Memory B cell (primary cell): ENCODE results near the gene UNC93B1.
"Not testable (repeated sequence)": the region's sequence is repeated elsewhere in the genome, so short reads cannot be mapped to it uniquely, and the experiment has no call there.

Source experiments
- ATAC-seq: fragments of 150-1000 bp; cut with Tn5 transposase; 2 replicates; pipeline ENCODE4 v1.10.0; 2021; ENCODE audit warnings: low read depth, mild to moderate bottlenecking, moderate library complexity
- DNase-seq, 2 donors: peaks; one replicate each; pipeline ENCODE4 v3.0.0; 2022; ENCODE audit warnings: low spot score in 2 of 2
- H3K27ac Mint-ChIP-seq: one replicate; pipeline ENCODE4 v1.8.0; 2022; ENCODE audit warnings: mild to moderate bottlenecking, moderate library complexity, mixed read lengths
- H3K27me3 Mint-ChIP-seq: one replicate; pipeline ENCODE4 v1.8.0; 2022; ENCODE audit warnings: mixed read lengths
- H3K36me3 Mint-ChIP-seq: one replicate; pipeline ENCODE4 v1.8.0; 2022; ENCODE audit warnings: mild to moderate bottlenecking, mixed read lengths
- H3K4me1 Mint-ChIP-seq: one replicate; pipeline ENCODE4 v1.8.0; 2022; ENCODE audit warnings: mixed read lengths
- H3K4me3 Mint-ChIP-seq: one replicate; pipeline ENCODE4 v1.8.0; 2022; ENCODE audit warnings: mild to moderate bottlenecking, moderate library complexity, mixed read lengths
- H3K9me3 Mint-ChIP-seq: one replicate; pipeline ENCODE4 v1.8.0; 2022; ENCODE audit warnings: mixed read lengths

The UNC93B1 gene

DNA sequence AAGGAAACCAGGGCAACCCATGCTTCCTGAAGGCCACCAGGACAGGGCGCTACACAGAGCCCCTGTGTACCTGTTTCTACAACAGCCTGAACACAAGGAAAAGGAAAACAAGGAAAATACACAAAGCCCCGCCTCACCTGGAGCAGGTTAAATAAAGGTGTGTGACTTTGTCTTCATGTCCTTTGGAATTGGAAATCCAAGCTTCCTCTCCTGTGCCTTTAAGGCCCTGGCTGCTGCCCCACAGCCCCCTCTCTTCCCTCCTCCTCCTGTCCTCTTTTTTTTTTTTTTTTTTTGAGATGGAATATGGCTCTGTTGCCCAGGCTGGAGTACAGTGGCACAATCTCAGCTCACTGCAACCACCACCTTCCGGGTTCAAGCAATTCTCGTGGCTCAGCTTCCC lies 57.5 kb downstream of the UNC93B1 start:
- ATAC-seq, H3K27ac Mint-ChIP-seq, H3K27me3 Mint-ChIP-seq, H3K9me3 Mint-ChIP-seq, H3K4me1 Mint-ChIP-seq, H3K36me3 Mint-ChIP-seq, DNase-seq, H3K4me3 Mint-ChIP-seq: not testable (repeated sequence)

DNA sequence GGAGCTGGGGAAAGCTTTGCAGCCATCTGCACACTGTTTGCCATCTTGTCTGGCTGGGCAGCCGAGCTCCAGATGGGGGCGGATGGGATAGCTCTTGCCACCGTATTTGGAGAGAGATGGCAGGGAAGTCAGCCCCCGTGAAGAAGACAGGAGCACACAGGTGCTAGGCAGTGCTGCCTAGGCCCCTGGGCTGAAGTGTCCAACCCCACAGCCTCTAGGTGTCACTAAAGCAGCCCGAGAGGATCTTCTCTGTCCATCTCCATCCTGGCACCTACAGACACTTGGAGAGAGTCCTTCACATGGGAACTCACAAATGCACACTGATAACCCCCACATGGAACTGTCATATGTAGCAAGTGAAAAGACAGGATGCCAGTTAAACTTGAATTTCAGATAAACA lies 60.5 kb downstream of the UNC93B1 start:
- H3K4me3 Mint-ChIP-seq, H3K4me1 Mint-ChIP-seq, ATAC-seq, H3K36me3 Mint-ChIP-seq, DNase-seq, H3K9me3 Mint-ChIP-seq, H3K27me3 Mint-ChIP-seq, H3K27ac Mint-ChIP-seq: not testable (repeated sequence)
